ENCODE measurements around the gene TUBB6. TPM values are rescaled to one million over a fixed set of nuclear protein-coding genes. Genes with fewer than 3 reads are reported as not detected.
A peak's percentile ranks its signal among the peaks of the same experiment; 100 is the strongest.

Gene TUBB6
- total and polyA plus RNA-seq, 12 donors = 15.7 to 90.8 (median 39.5) TPM

- H3K9me3 ChIP-seq (replicated peaks in 1 of 3) = peaks cover 0 to 5% (median 0%) of the 10 kb centered on the region in 3 donors
- peaks cover 0 to 7% of the 10 kb centered on the region in 2 donors for H3K4me1 ChIP-seq (replicated peaks in 1 of 2)
- no peaks in the 10 kb centered on the region for H3K27me3 ChIP-seq
- H3K36me3 ChIP-seq (replicated peaks in 1 of 2) = peaks cover 0 to 12% of the 10 kb centered on the region in 2 donors
- peak overlapping the region in 2 of 4 donors; percentile 40 to 80 for H3K4me3 ChIP-seq
- TF ChIP-seq POLR2A (IDR thresholded peaks at IDR 0.05) (peak in 1 of 2 donors; percentile 41), CTCF (IDR thresholded peaks at IDR 0.05) (no peak)
- H3K27ac ChIP-seq = peak overlapping the region in 4 of 5 donors; percentile 82 to 97 (median 87)
- 0 to 1% (median 0%) methylated on average over 21 to 81 of the region's 81 CpGs; no CpG with 5 or more reads in 1 of the 4 donors for WGBS, 4 donors
- intact Hi-C loops (cut with DNase I) = no loop called here
- DNase-seq = peak; percentile 78 to 89 (median 87)
Observed at GRCh38 chr18:12308386-12309100, 502 bp downstream of the TUBB6 start.

- Histone ChIP-seq H3K4me3 (peak overlapping the region in 1 of 4 donors; percentile 29), H3K27ac (peak overlapping the region in 1 of 5 donors; percentile 97), H3K9me3 (replicated peaks in 1 of 3) (peaks cover 0 to 5% (median 0%) of the 10 kb centered on the region in 3 donors), H3K36me3 (replicated peaks in 1 of 2) (peaks cover 0 to 12% of the 10 kb centered on the region in 2 donors), H3K4me1 (replicated peaks in 1 of 2) (peaks cover 0 to 7% of the 10 kb centered on the region in 2 donors), H3K27me3 (no peaks in the 10 kb centered on the region)
- intact Hi-C loops (cut with DNase I) = loop anchor here in 1 of 2 donors (10.0 kb wide), 1 partner anchor 65 kb away; the partner anchor contains the start of gene AFG3L2
- peak in 2 of 7 donors; percentile 21 to 38 for DNase-seq
- TF ChIP-seq CTCF (IDR thresholded peaks at IDR 0.05) (no peak), POLR2A (IDR thresholded peaks at IDR 0.05) (no peak)
- WGBS, 4 donors = 71 to 72% (median 72%) methylated on average over 7 of the region's 7 CpGs
Observed at GRCh38 chr18:12309683-12310198, 1.7 kb downstream of the TUBB6 start.

- peak in 2 of 7 donors; percentile 16 to 41 for DNase-seq
- TF ChIP-seq CTCF (IDR thresholded peaks at IDR 0.05) = no peak
- no peak for TF ChIP-seq POLR2A (IDR thresholded peaks at IDR 0.05)
- H3K4me3 ChIP-seq = no peak overlapping the region
- H3K4me1 ChIP-seq (replicated peaks in 1 of 2) = peaks cover 0 to 7% of the 10 kb centered on the region in 2 donors
- intact Hi-C loops (cut with DNase I) = loop anchor here in 1 of 2 donors (10.0 kb wide), 1 partner anchor 64 kb away; the partner anchor contains the start of gene AFG3L2
- H3K9me3 ChIP-seq (replicated peaks in 1 of 3) = peaks cover 0 to 5% (median 0%) of the 10 kb centered on the region in 3 donors
- no peaks in the 10 kb centered on the region for H3K27me3 ChIP-seq
- WGBS, 4 donors = 94 to 98% (median 96%) methylated on average over 6 of the region's 6 CpGs
- peak overlapping the region in 1 of 5 donors; percentile 4 for H3K27ac ChIP-seq
- peaks cover 0 to 12% of the 10 kb centered on the region in 2 donors for H3K36me3 ChIP-seq (replicated peaks in 1 of 2)
Observed at GRCh38 chr18:12310762-12311161, 2.7 kb downstream of the TUBB6 start.

- Histone ChIP-seq H3K4me1 (replicated peaks in 1 of 2) (peaks cover 0 to 7% of the 10 kb centered on the region in 2 donors), H3K9me3 (replicated peaks in 1 of 3) (peaks cover 0 to 5% (median 0%) of the 10 kb centered on the region in 3 donors), H3K27me3 (no peaks in the 10 kb centered on the region), H3K36me3 (replicated peaks in 1 of 2) (peaks cover 0 to 12% of the 10 kb centered on the region in 2 donors), H3K27ac (no peak overlapping the region), H3K4me3 (no peak overlapping the region)
- TF ChIP-seq CTCF (IDR thresholded peaks at IDR 0.05) (no peak), POLR2A (IDR thresholded peaks at IDR 0.05) (no peak)
- no peak for DNase-seq
- intact Hi-C loops (cut with DNase I) = loop anchor here in 1 of 2 donors (10.0 kb wide), 1 partner anchor 62 kb away; the partner anchor contains the start of gene AFG3L2
Observed at GRCh38 chr18:12312976-12313375, 4.9 kb downstream of the TUBB6 start.
